Measurements from ENCODE around the gene LCP2. TPM values are rescaled to one million over a fixed set of nuclear protein-coding genes. Genes with fewer than 3 reads are reported as not detected.

The LCP2 gene
- total RNA-seq, 1 experiment from 2014 or later = 0.36 TPM

GRCh38 chr5:170312301-170312595, 14.7 kb upstream of the LCP2 start:
- no TSS peak for BruUV-seq (replicated peaks)
- Histone ChIP-seq H3K36me3 (ENCODE audit: control insufficient read depth, insufficient read depth, low read length) (no peaks in the 10 kb centered on the region), H3K4me1 (ENCODE audit: control insufficient read depth, insufficient read depth, low read length) (no peaks in the 10 kb centered on the region), H3K27me3 (ENCODE audit: control insufficient read depth, insufficient read depth, low read length) (peaks cover 3% of the 10 kb centered on the region), H3K9me3 (ENCODE audit: control insufficient read depth, insufficient read depth, low read depth, low read length) (no peaks in the 10 kb centered on the region), H3K4me3 (ENCODE audit: low read depth in 2 of 2, low read length in 2 of 2) (no peak overlapping the region), H3K27ac (ENCODE audit: low read length) (no peak overlapping the region)
- TF ChIP-seq SIN3A (IDR thresholded peaks at IDR 0.05; ENCODE audit: borderline replicate concordance, insufficient read depth, low read depth, low read length) (no peak), TCF7L2 (IDR thresholded peaks at IDR 0.05; ENCODE audit: low read depth, low read length) (no peak), REST (IDR thresholded peaks at IDR 0.05; ENCODE audit: insufficient read depth in 1 of 2, low read depth in 2 of 2, low read length in 1 of 2) (no peak), POLR2AphosphoS5 (IDR thresholded peaks at IDR 0.05; ENCODE audit: low read depth, low read length) (no peak)
- TF ChIP-seq, protein P1, sequence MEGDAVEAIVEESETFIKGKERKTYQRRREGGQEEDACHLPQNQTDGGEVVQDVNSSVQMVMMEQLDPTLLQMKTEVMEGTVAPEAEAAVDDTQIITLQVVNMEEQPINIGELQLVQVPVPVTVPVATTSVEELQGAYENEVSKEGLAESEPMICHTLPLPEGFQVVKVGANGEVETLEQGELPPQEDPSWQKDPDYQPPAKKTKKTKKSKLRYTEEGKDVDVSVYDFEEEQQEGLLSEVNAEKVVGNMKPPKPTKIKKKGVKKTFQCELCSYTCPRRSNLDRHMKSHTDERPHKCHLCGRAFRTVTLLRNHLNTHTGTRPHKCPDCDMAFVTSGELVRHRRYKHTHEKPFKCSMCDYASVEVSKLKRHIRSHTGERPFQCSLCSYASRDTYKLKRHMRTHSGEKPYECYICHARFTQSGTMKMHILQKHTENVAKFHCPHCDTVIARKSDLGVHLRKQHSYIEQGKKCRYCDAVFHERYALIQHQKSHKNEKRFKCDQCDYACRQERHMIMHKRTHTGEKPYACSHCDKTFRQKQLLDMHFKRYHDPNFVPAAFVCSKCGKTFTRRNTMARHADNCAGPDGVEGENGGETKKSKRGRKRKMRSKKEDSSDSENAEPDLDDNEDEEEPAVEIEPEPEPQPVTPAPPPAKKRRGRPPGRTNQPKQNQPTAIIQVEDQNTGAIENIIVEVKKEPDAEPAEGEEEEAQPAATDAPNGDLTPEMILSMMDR (IDR thresholded peaks at IDR 0.05) = no peak
- intact Hi-C loops (cut with micrococcal nuclease; ENCODE audit: unreplicated experiment) = no loop called here
- ATAC-seq = no peak
- ChIA-PET POLR2A (no interaction called here), CTCF (no interaction called here)
- in situ Hi-C loops (cut with HindIII; ENCODE audit: low pct_unique_long_range_greater_than_20kb, low sequenced_read_pairs) = no loop called here
- DNase-seq (ENCODE audit: low read depth, low spot score) = no peak

GRCh38 chr5:170311511-170312300, 14.1 kb upstream of the LCP2 start:
- Histone ChIP-seq H3K9me3 (ENCODE audit: control insufficient read depth, insufficient read depth, low read depth, low read length) (no peaks in the 10 kb centered on the region), H3K4me1 (ENCODE audit: control insufficient read depth, insufficient read depth, low read length) (no peaks in the 10 kb centered on the region), H3K36me3 (ENCODE audit: control insufficient read depth, insufficient read depth, low read length) (no peaks in the 10 kb centered on the region), H3K27me3 (ENCODE audit: control insufficient read depth, insufficient read depth, low read length) (peaks cover 3% of the 10 kb centered on the region), H3K27ac (ENCODE audit: low read length) (no peak overlapping the region), H3K4me3 (ENCODE audit: low read depth in 2 of 2, low read length in 2 of 2) (no peak overlapping the region)
- no peak for ATAC-seq
- CTCF ChIA-PET = no interaction called here
- DNase-seq (ENCODE audit: low read depth, low spot score) = no peak
- TF ChIP-seq TCF7L2 (IDR thresholded peaks at IDR 0.05; ENCODE audit: low read depth, low read length) = no peak
- POLR2A ChIA-PET = no interaction called here
- intact Hi-C loops (cut with micrococcal nuclease; ENCODE audit: unreplicated experiment) = no loop called here
- in situ Hi-C loops (cut with HindIII; ENCODE audit: low pct_unique_long_range_greater_than_20kb, low sequenced_read_pairs) = no loop called here
- no TSS peak for BruUV-seq (replicated peaks)

- Histone ChIP-seq H3K4me1 (ENCODE audit: control insufficient read depth, insufficient read depth, low read length) (no peaks in the 10 kb centered on the region), H3K9me3 (ENCODE audit: control insufficient read depth, insufficient read depth, low read depth, low read length) (no peaks in the 10 kb centered on the region), H3K4me3 (ENCODE audit: low read depth in 2 of 2, low read length in 2 of 2) (no peak overlapping the region), H3K27me3 (ENCODE audit: control insufficient read depth, insufficient read depth, low read length) (peaks cover 3% of the 10 kb centered on the region), H3K27ac (ENCODE audit: low read length) (no peak overlapping the region), H3K36me3 (ENCODE audit: control insufficient read depth, insufficient read depth, low read length) (no peaks in the 10 kb centered on the region)
- intact Hi-C loops (cut with micrococcal nuclease; ENCODE audit: unreplicated experiment) = no loop called here
- in situ Hi-C loops (cut with HindIII; ENCODE audit: low pct_unique_long_range_greater_than_20kb, low sequenced_read_pairs) = no loop called here
- ChIA-PET POLR2A (no interaction called here), CTCF (no interaction called here)
- ATAC-seq (no peak), DNase-seq (ENCODE audit: low read depth, low spot score) (no peak)
- TF ChIP-seq, protein P1 (IDR thresholded peaks at IDR 0.05) = no peak
- TF ChIP-seq POLR2AphosphoS5 (IDR thresholded peaks at IDR 0.05; ENCODE audit: low read depth, low read length) (no peak), REST (IDR thresholded peaks at IDR 0.05; ENCODE audit: insufficient read depth in 1 of 2, low read depth in 2 of 2, low read length in 1 of 2) (no peak), SIN3A (IDR thresholded peaks at IDR 0.05; ENCODE audit: borderline replicate concordance, insufficient read depth, low read depth, low read length) (no peak), TCF7L2 (IDR thresholded peaks at IDR 0.05; ENCODE audit: low read depth, low read length) (no peak)
- BruUV-seq (replicated peaks) = no TSS peak
Measured at GRCh38 chr5:170310256-170310926, 12.8 kb upstream of the LCP2 start.

Measured in Panc1 (cell line).